GM12878 (cell line): ENCODE measurements around the gene DUSP14. TPM values are rescaled to one million over a fixed set of nuclear protein-coding genes. Genes with fewer than 3 reads are reported as not detected.

ENCODE experiments used
- ATAC-seq: fragments of 200-7000 bp; cut with Tn5 transposase; 3 replicates; pipeline ENCODE4 v1.9.1; 2020; ENCODE audit warnings: mild to moderate bottlenecking, moderate library complexity
- BruUV-seq: library from RNA; stranded (reverse); fragments of 400-500 nt; replicated peaks from 2 replicates; lab custom pipeline; 2021; lab: Mats Ljungman, UMichigan
- CTCF ChIA-PET: fragments of 300-600 bp; sonication (Branson Sonifier 250); formaldehyde crosslinking; extraction: SDS; loops from one replicate; lab custom pipeline; 2021; ENCODE audit warnings: inconsistent platforms; lab: Yijun Ruan, JAX
- POLR2A ChIA-PET: fragments of 350-600 bp; formaldehyde crosslinking; extraction: SDS; loops from one replicate; lab custom pipeline; 2021; ENCODE audit warnings: inconsistent platforms; lab: Charles Lee
- RAD21 ChIA-PET: fragments of 300-600 bp; sonication (Branson Sonifier 250); formaldehyde crosslinking; loops from one replicate; lab custom pipeline; 2023; ENCODE audit warnings: antibody characterized with exemption; ENCODE audit not compliant: unreplicated experiment; lab: Charles Lee
- SMC1A ChIA-PET: fragments of 300-600 bp; sonication (Branson Sonifier 250); formaldehyde crosslinking; loops from one replicate; lab custom pipeline; 2023; ENCODE audit not compliant: unreplicated experiment, uncharacterized antibody; lab: Charles Lee
- DNase-seq: peaks from one replicate; pipeline ENCODE4 v3.0.0-alpha.2; 2011; ENCODE audit warnings: low read depth, low spot score
- FAIRE-seq: peaks from 3 replicates; lab custom pipeline; 2011; peaks lifted over from hg19 to GRCh38; lab: Jason Lieb, UNC
- H2AFZ ChIP-seq: 2 replicates; pipeline ENCODE4 v1.6.0; 2011; ENCODE audit warnings: low read depth, low read length, control low read depth; ENCODE audit not compliant: control insufficient read depth
- H3K27ac ChIP-seq: 2 replicates; pipeline ENCODE4 v1.5.1; 2011; ENCODE audit warnings: control low read depth; ENCODE audit not compliant: control insufficient read depth, insufficient read depth
- H3K27me3 ChIP-seq, 2 experiments: replicated peaks in 1 of 2; 2 replicates each; pipeline versions ENCODE4 v1.6.0 to v1.6.1; 2011; ENCODE audit warnings: low read length in 1 of 2; ENCODE audit not compliant: control insufficient read depth in 2 of 2, insufficient read depth in 2 of 2
- H3K36me3 ChIP-seq, 2 experiments: 2 replicates each; pipeline ENCODE4 v1.5.1; 2011; ENCODE audit warnings: low read length in 1 of 2; ENCODE audit not compliant: control insufficient read depth in 2 of 2, insufficient read depth in 2 of 2
- H3K4me1 ChIP-seq: 2 replicates; pipeline ENCODE4 v1.6.1; 2011; ENCODE audit warnings: mild to moderate bottlenecking, low read length, moderate library complexity, mixed read lengths; ENCODE audit not compliant: control insufficient read depth, insufficient read depth
- H3K4me2 ChIP-seq: 2 replicates; pipeline ENCODE4 v1.6.0; 2011; ENCODE audit warnings: control low read depth; ENCODE audit not compliant: control insufficient read depth, insufficient read depth
- H3K4me3 ChIP-seq: fragments of 200-600 bp; sonication (generic); 2 replicates; pipeline ENCODE4 v1.5.1; 2016
- H3K79me2 ChIP-seq: 2 replicates; pipeline ENCODE4 v1.6.0; 2011; ENCODE audit warnings: low read length; ENCODE audit not compliant: control insufficient read depth, insufficient read depth
- H3K9ac ChIP-seq: 2 replicates; pipeline ENCODE4 v1.8.0; 2011; ENCODE audit warnings: low read length, control low read depth, mixed read lengths; ENCODE audit not compliant: control insufficient read depth, insufficient read depth
- H3K9me3 ChIP-seq: replicated peaks from 3 replicates; pipeline ENCODE4 v1.5.1; 2011; ENCODE audit warnings: mild to moderate bottlenecking, low read length; ENCODE audit not compliant: control insufficient read depth, insufficient read depth
- H4K20me1 ChIP-seq: 2 replicates; pipeline ENCODE4 v1.6.0; 2011; ENCODE audit not compliant: control insufficient read depth, insufficient read depth
- CHD4 ChIP-seq: fragments of 200-600 bp; sonication (generic); IDR thresholded peaks from 2 replicates; pipeline ENCODE4 v1.6.1; 2016; ENCODE audit warnings: mild to moderate bottlenecking
- FOXM1 ChIP-seq: IDR thresholded peaks from 2 replicates; pipeline ENCODE4 v1.6.1; 2012; ENCODE audit warnings: low read depth, mild to moderate bottlenecking, inconsistent platforms, low read length, moderate library complexity
- HCFC1 ChIP-seq: fragments of 150-350 bp; IDR thresholded peaks from 2 replicates; pipeline ENCODE4 v1.6.1; 2014; ENCODE audit warnings: low read length
- HDAC6 ChIP-seq: fragments of 200-600 bp; sonication (generic); IDR thresholded peaks from one replicate; pipeline ENCODE4 v1.8.0; 2017; ENCODE audit warnings: antibody characterized with exemption; ENCODE audit not compliant: unreplicated experiment
- HSF1 ChIP-seq: fragments of 150-350 bp; IDR thresholded peaks from 2 replicates; pipeline ENCODE4 v1.6.1; 2014; ENCODE audit warnings: mild to moderate bottlenecking, low read depth, low read length
- IRF3 ChIP-seq: fragments of 450-650 bp; IDR thresholded peaks from 2 replicates; pipeline ENCODE4 v1.6.1; 2014; ENCODE audit warnings: mild to moderate bottlenecking
- KDM1A ChIP-seq: fragments of 200-600 bp; sonication (generic); IDR thresholded peaks from 2 replicates; pipeline ENCODE4 v1.6.1; 2016; ENCODE audit warnings: borderline replicate concordance
- MAX ChIP-seq: IDR thresholded peaks from 2 replicates; pipeline ENCODE4 v1.6.1; 2012; ENCODE audit warnings: low read depth, low read length, improper control_type of control experiment
- RCOR1 ChIP-seq: conservative IDR thresholded peaks from 2 replicates; pipeline ENCODE4 v1.6.1; 2012; ENCODE audit warnings: low read depth, low read length, improper control_type of control experiment
- WGBS: methylation state at CpG from one replicate; pipeline ENCODE4 v1.1.6; 2016; ENCODE audit warnings: low lambda C conversion rate; ENCODE audit not compliant: insufficient replicate concordance, insufficient coverage; ENCODE audit errors: missing lambda C conversion rate; 5-methylcytosine and 5-hydroxymethylcytosine counted together
- in situ Hi-C: fragments of 300-500 bp; cut with MboI; formaldehyde crosslinking; loops from 9 replicates; pipeline ENCODE4 v1.14.3; 2018; ENCODE audit warnings: mixed read lengths
- intact Hi-C: fragments of 100-400 bp; cut with micrococcal nuclease; formaldehyde crosslinking; loops from one replicate; pipeline ENCODE4 v1.14.2; 2022; ENCODE audit not compliant: unreplicated experiment
- polyA plus RNA-seq, 11 experiments: library from polyadenylated mRNA; depleted of rRNA in 4 of 11; unstranded in 6 of 11; stranded (reverse) in 5 of 11; fragments of >200 nt; fragmentation: Nextera tagmentation in 4 of 11; fragmentation: Illumina TruSeq in 1 of 11; extraction: Ambion mirVana in 4 of 11; extraction: Trizol in 1 of 11; gene quantifications; 1 replicate in 1 of 11; 2 replicates in 10 of 11; pipeline versions ENCODE4 v1.2.1 to v1.2.3, GENCODE V29; 2011 to 2016; ENCODE audit warnings: inconsistent platforms in 2 of 11, missing spikeins in 2 of 11, low read depth in 1 of 11
- total RNA-seq, 4 experiments: library from RNA; depleted of rRNA in 3 of 4; stranded (reverse); fragments of >200 nt in 3 of 4; fragmentation: Illumina TruSeq in 1 of 4; extraction: Trizol in 1 of 4; gene quantifications; 2 replicates each; pipeline versions ENCODE4 v1.2.1 to v1.2.3, GENCODE V29; 2013 to 2021

Gene DUSP14
- total and polyA plus RNA-seq, 10 of the 15 experiments (the other 5 are each of a cell fraction or from before 2014, with no cell fraction given), result 14.5 to 36.5 (median 24.4) TPM

- Histone ChIP-seq H3K9me3 (no peaks in the 10 kb centered on the region), H3K27me3 (no peaks in the 10 kb centered on the region), H3K4me3 (no peak overlapping the region), H3K27ac (no peak overlapping the region), H3K4me1 (no peaks in the 10 kb centered on the region), H3K36me3 (peaks cover 2 to 3% of the 10 kb centered on the region in 2 experiments), H4K20me1 (no peaks in the 10 kb centered on the region), H3K79me2 (no peaks in the 10 kb centered on the region), H2AFZ (no peak overlapping the region), H3K9ac (no peak overlapping the region), H3K4me2 (no peak overlapping the region)
- ChIA-PET CTCF (no interaction called here), SMC1A (interaction anchor here (1.1 kb wide), 1 partner anchor 61 kb away, joined by 5 read pairs; no protein-coding TSS in a partner anchor), RAD21 (interaction anchor here (0.8 kb wide), 1 partner anchor 26 kb away, joined by 3 read pairs; no protein-coding TSS in a partner anchor), POLR2A (interaction anchor here (0.5 to 0.6 kb wide), 2 partner anchors 10 to 67 kb away, joined by 3 read pairs; no protein-coding TSS in a partner anchor)
- in situ Hi-C loops (no loop called here), intact Hi-C loops (no loop called here)
- BruUV-seq, result no TSS peak
- ATAC-seq (no peak), DNase-seq (no peak), FAIRE-seq (no peak)
- TF ChIP-seq HCFC1, result no peak
- no peak for TF ChIP-seq KDM1A
- WGBS, result 99% methylated on average over 7 of the region's 7 CpGs
Measured at GRCh38 chr17:37465069-37465616, 24.5 kb upstream of the DUSP14 start.

- DNase-seq, result no peak
- Histone ChIP-seq H3K4me1 (no peaks in the 10 kb centered on the region), H3K4me2 (no peak overlapping the region), H3K9ac (no peak overlapping the region), H3K4me3 (no peak overlapping the region), H3K9me3 (no peaks in the 10 kb centered on the region), H4K20me1 (no peaks in the 10 kb centered on the region), H3K27ac (no peak overlapping the region), H3K36me3 (peaks cover 2 to 5% of the 10 kb centered on the region in 2 experiments), H2AFZ (no peak overlapping the region), H3K79me2 (no peaks in the 10 kb centered on the region)
- in situ Hi-C loops, result no loop called here
- CTCF ChIA-PET, result no interaction called here
- POLR2A ChIA-PET, result no interaction called here
- no peak for ATAC-seq
- BruUV-seq, result no TSS peak
- FAIRE-seq, result no peak
- intact Hi-C loops, result no loop called here
- TF ChIP-seq FOXM1, result no peak
- no peak for TF ChIP-seq RCOR1
- TF ChIP-seq IRF3, result no peak
- TF ChIP-seq MAX, result no peak
- no peak for TF ChIP-seq HDAC6
- no peak for TF ChIP-seq HSF1
- no peak for TF ChIP-seq HCFC1
- no peak for TF ChIP-seq CHD4
- TF ChIP-seq, all 136 proteins: peak for 0
- WGBS, result 100% methylated on average over 1 of the region's 1 CpG
- SMC1A ChIA-PET, result interaction anchor here (1.1 to 1.5 kb wide), 3 partner anchors 63 to 100 kb away, joined by 3 to 5 read pairs (median 4); no protein-coding TSS in a partner anchor
- RAD21 ChIA-PET, result interaction anchor here (0.8 to 1.3 kb wide), 2 partner anchors 17 to 37 kb away, joined by 3 to 4 read pairs; no protein-coding TSS in a partner anchor
- no peaks in the 10 kb centered on the region for H3K27me3 ChIP-seq
Measured at GRCh38 chr17:37466471-37466870, 23.2 kb upstream of the DUSP14 start.
